NCI-H1417 (cell line): Measurements from ENCODE around the gene FNBP1L.

Experiments used
- DNase-seq, 3 experiments: peaks; one replicate each; lab custom pipeline; 2025; lab: John Stamatoyannopoulos, UW

The FNBP1L gene

DNA sequence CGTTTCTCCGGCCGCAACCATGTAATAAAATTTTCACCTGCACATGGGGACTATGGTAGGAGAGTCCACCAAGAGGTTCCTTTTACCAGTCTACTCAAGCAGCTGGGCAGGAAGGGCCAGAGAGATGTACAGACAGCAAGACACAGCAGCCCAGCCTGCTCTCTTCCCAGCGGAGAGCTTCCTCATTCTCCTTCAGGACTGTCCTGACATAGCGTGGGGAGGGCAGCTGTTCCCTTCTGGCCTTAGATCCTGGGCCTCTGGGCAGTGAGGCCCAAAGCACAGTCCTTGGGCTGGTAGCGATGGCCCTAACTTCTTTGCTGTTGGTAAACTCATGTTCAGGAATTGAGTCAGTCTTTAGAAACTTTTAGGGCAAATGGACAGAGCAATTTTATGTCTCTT lies 144.6 kb downstream of the FNBP1L start:
- DNase-seq: no peak

DNA sequence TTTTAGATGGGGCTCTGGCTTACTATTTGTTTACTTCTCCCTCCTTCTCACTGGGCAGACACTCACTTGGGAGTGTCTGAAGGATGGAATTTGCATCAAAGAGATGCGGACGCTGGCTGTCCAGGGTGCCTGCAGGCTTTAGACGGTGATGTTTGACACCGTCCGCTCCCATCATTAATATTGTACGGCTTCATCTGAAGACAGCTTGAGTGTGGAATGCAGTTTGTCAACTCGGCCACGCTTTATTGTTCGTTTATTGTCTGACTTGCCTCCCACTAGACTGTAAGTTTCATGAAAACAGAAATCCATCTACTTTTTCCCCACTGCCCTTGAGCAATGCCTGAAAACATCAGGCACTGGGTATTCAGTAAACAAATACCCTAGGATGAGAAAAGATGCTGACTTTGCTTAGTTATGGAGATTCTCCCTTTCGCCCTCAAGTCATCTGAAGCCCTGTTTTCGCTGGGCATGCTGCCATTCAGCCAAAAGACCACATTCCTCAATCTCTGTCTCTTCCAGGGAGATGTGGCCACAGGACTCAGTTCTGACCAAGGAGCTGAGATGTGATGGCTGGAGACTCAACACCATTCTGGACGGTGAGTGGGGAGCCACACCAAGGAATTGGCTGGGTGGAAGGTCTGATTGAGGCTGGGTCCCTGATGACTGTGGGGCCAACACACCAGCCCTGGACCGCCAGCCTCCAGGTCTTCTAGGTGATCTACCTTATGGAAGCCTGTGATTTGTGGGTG lies 146.1 kb downstream of the FNBP1L start:
- peak in 1 of 3 experiments; percentile 28 for DNase-seq

DNA sequence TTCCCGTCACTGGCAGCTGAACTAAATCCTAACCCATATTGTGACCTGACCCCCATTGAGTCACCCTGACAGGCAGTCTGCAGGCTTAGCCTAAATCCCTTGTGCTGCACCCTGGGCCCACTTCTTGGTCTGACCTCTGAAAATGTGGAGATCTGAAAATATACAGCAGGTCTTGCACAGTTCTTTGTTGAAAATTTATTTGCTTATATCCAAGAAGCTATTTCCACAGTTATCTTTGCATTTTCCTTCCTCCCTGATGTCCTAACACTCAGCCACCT lies 146.6 kb downstream of the FNBP1L start:
- DNase-seq: no peak

DNA sequence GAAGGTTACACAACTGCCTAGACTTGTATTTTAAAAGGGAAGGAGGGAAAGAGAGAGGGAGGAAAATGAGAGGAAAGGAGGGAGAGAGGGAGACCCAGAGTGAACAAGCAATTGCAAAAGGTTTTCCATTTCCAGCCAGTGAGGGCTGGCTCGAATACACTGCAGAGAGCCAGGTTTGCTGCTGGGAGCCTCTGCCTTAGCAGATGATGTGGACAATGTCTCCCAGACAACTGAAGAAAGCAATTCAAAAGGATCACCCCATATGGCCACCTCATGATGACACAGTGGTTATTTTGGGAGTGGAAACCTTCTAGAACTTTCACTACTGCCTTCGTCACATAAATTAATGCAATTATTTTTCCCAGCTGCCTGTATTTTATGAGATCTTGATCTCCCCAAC lies 147.3 kb downstream of the FNBP1L start:
- DNase-seq: no peak

- DNase-seq: no peak
Observed at GRCh38 chr1:93595743-93596142, 147.8 kb downstream of the FNBP1L start.

- no peak for DNase-seq
Observed at GRCh38 chr1:93596329-93597089, 148.6 kb downstream of the FNBP1L start.

GRCh38 chr1:93597709-93598108 lies 149.8 kb downstream of the FNBP1L start:
- DNase-seq: no peak

DNA sequence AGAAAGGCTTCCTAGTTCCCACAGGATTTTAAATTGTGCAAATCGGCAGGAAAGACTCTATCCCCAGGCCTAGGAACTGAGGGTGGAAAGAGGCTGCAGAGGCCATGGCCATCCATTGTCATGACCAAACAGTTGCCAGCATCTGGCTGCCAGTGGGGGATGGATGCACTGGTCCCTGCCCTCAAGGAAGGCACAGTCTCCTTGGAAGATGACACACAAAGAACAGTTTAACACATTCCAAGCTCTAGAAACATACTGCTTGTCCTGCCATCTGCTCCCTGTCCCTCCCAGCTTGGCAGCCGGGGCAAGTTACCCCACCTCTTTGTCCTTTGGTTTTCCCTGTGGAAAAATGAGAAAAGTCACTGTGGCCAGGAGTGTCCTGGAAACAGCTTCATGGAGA lies 150.5 kb downstream of the FNBP1L start:
- DNase-seq: no peak

DNA sequence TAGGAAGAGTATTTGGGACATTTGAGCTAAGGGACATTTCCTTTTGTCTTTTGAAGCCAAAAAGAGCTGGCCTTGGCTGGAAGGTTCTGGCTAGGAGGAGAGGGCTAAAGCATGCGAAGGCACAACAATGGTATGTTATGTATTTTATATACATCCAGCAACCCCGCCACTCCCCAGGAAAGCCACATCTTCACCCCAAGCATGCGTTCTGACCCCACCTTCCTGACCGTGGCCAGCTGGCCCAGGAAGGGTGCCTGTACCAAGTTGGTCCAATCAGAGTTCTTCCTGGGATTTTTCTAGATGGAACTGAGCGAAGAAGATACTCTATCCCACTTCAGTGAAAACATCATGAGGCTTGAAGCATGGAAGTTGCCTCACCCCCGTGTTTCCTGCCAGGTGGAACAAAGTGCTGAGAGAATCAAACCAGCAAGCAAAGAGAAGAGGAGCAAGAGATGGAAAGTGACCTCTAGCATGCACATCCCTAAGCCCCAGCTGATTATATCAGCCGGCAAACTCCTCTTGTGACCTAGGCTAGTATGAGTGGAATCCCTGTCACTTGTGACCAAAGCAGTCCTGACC lies 151.0 kb downstream of the FNBP1L start:
- no peak for DNase-seq

DNA sequence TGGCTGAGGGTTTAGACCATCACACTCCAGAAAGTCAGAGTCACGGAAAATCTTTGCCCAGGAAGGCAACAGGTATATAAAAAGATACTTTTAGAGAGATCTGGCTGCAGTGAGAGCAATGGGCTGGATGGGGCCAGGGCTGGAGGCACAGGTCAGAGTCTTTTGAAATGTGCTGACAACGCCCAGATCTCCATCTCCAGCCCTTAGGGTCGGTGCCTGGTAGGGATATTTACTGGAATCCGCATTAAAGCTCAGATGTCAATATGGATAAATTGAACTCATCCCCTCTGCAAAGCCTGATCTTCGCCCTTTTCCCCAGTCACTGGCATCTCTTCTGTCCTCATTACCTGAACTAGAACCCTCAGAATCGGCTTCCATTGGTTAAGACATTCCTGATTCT lies 151.6 kb downstream of the FNBP1L start:
- no peak for DNase-seq

DNA sequence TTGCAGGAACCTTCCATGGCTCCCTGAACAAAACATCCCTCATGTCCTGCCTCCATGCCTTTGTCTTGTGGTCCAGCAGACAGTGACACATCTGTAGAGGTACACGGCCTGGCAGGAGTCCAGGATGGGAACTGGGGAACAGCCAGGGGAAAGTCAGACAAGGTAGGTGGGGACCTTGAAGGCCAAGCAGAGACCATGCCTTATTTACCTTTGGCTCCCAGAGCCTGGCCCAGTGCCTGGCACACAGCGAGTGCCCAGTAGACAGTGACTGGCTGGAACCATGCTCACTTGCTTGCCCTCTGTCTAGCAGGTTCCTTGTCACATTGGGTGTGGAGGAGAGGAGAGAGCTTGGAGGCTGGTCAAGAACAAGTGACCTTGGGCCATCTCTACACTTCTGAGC lies 152.7 kb downstream of the FNBP1L start:
- no peak for DNase-seq

DNA sequence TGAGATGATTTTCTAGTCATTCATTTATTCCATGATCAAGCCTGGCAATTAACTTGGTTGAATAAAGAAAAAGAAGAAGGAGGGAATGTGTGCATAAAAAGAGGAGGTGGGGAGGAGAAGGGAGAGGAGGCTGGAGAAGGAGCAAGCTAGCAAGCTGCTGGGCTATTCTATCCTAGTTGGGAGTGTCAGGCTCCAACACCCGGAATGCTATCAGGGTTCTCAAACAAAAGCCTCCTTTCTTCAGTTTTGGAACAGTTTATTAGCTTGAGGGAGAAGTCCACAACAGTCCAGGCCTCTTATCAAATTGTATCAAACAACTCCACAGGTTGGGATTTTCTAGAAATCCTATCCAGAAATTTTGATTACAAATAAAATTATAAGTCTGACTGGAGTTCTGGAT lies 153.8 kb downstream of the FNBP1L start:
- DNase-seq: peak in 1 of 3 experiments; percentile 55

DNA sequence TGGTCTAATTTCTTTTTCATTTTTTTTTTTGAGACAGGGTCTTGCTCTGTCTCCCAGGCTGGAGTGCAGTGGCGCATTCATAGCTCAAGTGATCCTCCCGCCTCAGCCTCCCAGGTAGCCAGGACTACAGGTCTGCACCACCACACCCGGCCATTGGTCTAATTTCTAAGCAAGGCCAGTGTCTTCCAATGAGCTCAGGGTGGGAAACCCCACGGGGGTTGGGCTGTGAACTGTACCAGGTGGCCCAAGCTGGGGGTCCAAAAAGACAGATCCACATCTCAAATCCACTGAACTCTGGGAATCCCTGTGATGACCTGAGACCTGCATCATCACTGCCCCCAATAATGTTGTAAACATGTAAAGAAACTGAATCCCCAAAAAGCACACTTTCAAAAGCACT lies 154.2 kb downstream of the FNBP1L start:
- no peak for DNase-seq

DNA sequence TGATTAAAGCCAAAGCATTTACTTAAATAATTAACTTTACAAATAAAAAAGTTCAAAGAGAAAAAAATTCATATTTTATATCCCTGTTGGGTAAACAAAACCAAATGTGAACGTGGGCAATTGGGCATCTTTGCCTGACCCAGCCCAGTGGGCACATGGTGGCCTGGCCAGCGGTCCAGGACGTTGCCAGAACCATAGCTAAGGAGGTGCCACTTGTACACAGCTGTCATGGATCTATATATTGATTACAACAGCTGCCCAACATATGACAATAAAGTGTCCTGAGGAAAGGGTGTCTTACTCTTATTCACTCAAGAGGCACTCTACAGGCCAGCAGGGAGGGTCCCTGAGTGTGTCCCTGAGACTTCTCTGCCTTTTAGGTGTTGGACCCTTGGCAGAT lies 155.2 kb downstream of the FNBP1L start:
- no peak for DNase-seq

- no peak for DNase-seq
Observed at GRCh38 chr1:93603601-93604000, 155.7 kb downstream of the FNBP1L start.
